ENCODE results near the gene RNF8. TPM values are rescaled to one million over a fixed set of nuclear protein-coding genes. Genes with fewer than 3 reads are reported as not detected.
"Not testable (repeated sequence)": the region's sequence is repeated elsewhere in the genome, so short reads cannot be mapped to it uniquely, and the experiment has no call there.

RNF8 gene
- total and polyA plus RNA-seq, 3 donors from 2014 or later: 44.0 to 49.9 (median 49.4) TPM

- intact Hi-C loops (cut with DNase I; ENCODE audit: low total_unique reads): loop anchor here (10.0 kb wide), 1 partner anchor 370 kb away; the partner anchor contains the start of gene MDGA1
- WGBS, 2 donors: 59 to 60% methylated on average over 4 of the region's 4 CpGs
- DNase-seq: no peak
These were observed 29.4 kb upstream of the RNF8 start for GRCh38 chr6:37324131-37325033.

GRCh38 chr6:37330345-37330744 is 23.4 kb upstream of the RNF8 start:
- WGBS, 2 donors: 85 to 86% methylated on average over 10 of the region's 10 CpGs
- H3K9me3 ChIP-seq; intact Hi-C loops (cut with DNase I; ENCODE audit: low total_unique reads); H3K36me3 ChIP-seq (ENCODE audit: low read depth, missing control alignments); DNase-seq; H3K27me3 ChIP-seq; H3K4me1 ChIP-seq; H3K4me3 ChIP-seq; H3K27ac ChIP-seq: not testable (repeated sequence)

More at GRCh38 chr6:37324131-37325033, 29.4 kb upstream of the RNF8 start:
- no peak for TF ChIP-seq POLR2A (IDR thresholded peaks at IDR 0.05)
- TF ChIP-seq CTCF (IDR thresholded peaks at IDR 0.05): no peak
- Histone ChIP-seq H3K4me3 (no peak overlapping the region), H3K36me3 (ENCODE audit: low read depth, missing control alignments) (no peaks in the 10 kb centered on the region), H3K4me1 (peaks cover 9% of the 10 kb centered on the region), H3K27ac (peak overlapping the region in 1 of 2 donors; percentile 15), H3K27me3 (no peaks in the 10 kb centered on the region), H3K9me3 (no peaks in the 10 kb centered on the region)

GRCh38 chr6:37331047-37331446 is 22.7 kb upstream of the RNF8 start:
- Histone ChIP-seq H3K4me3 (no peak overlapping the region), H3K27ac (no peak overlapping the region), H3K4me1 (peaks cover 2% of the 10 kb centered on the region), H3K27me3 (no peaks in the 10 kb centered on the region), H3K36me3 (ENCODE audit: low read depth, missing control alignments) (no peaks in the 10 kb centered on the region), H3K9me3 (no peaks in the 10 kb centered on the region)
- no peak for DNase-seq
- 94 to 95% methylated on average over 9 to 13 of the region's 13 CpGs for WGBS, 2 donors
- TF ChIP-seq CTCF (IDR thresholded peaks at IDR 0.05) (no peak), POLR2A (IDR thresholded peaks at IDR 0.05) (no peak)
- intact Hi-C loops (cut with DNase I; ENCODE audit: low total_unique reads): no loop called here

- no peak for DNase-seq
- Histone ChIP-seq H3K4me3 (no peak overlapping the region), H3K36me3 (ENCODE audit: low read depth, missing control alignments) (no peaks in the 10 kb centered on the region), H3K4me1 (no peaks in the 10 kb centered on the region), H3K27me3 (no peaks in the 10 kb centered on the region), H3K27ac (no peak overlapping the region), H3K9me3 (no peaks in the 10 kb centered on the region)
- TF ChIP-seq POLR2A (IDR thresholded peaks at IDR 0.05): no peak
- no peak for TF ChIP-seq CTCF (IDR thresholded peaks at IDR 0.05)
- intact Hi-C loops (cut with DNase I; ENCODE audit: low total_unique reads): no loop called here
- WGBS, 2 donors: 85 to 100% methylated on average over 1 of the region's 1 CpG
These were observed 20.9 kb upstream of the RNF8 start for GRCh38 chr6:37332894-37333293.

GRCh38 chr6:37334047-37334446 is 19.7 kb upstream of the RNF8 start:
- no peaks in the 10 kb centered on the region for H3K36me3 ChIP-seq (ENCODE audit: low read depth, missing control alignments)
- H3K4me1 ChIP-seq: no peaks in the 10 kb centered on the region
- intact Hi-C loops (cut with DNase I; ENCODE audit: low total_unique reads): no loop called here
- H3K9me3 ChIP-seq: no peaks in the 10 kb centered on the region
- H3K4me3 ChIP-seq: no peak overlapping the region
- TF ChIP-seq CTCF (IDR thresholded peaks at IDR 0.05): no peak
- TF ChIP-seq POLR2A (IDR thresholded peaks at IDR 0.05): no peak
- H3K27ac ChIP-seq: no peak overlapping the region
- H3K27me3 ChIP-seq: no peaks in the 10 kb centered on the region
- no peak for DNase-seq

GRCh38 chr6:37338317-37338716 is 15.5 kb upstream of the RNF8 start:
- DNase-seq; H3K4me3 ChIP-seq; H3K27ac ChIP-seq; H3K4me1 ChIP-seq; H3K27me3 ChIP-seq; H3K36me3 ChIP-seq (ENCODE audit: low read depth, missing control alignments); intact Hi-C loops (cut with DNase I; ENCODE audit: low total_unique reads); H3K9me3 ChIP-seq: not testable (repeated sequence)
- WGBS, 2 donors: 98% methylated on average over 3 of the region's 3 CpGs

Data from testis (tissue), 3 donors.